ENCODE data around the gene GJB6.

Gene GJB6

GRCh38 chr13:20188667-20189553 is 43.2 kb downstream of the GJB6 start:
- DNase-seq (ENCODE audit: low read depth in 4 of 4, low spot score in 1 of 4) = no peak

GRCh38 chr13:20186771-20187170 is 45.3 kb downstream of the GJB6 start:
- no peak for DNase-seq (ENCODE audit: low read depth in 4 of 4, low spot score in 1 of 4)

- DNase-seq (ENCODE audit: low read depth in 4 of 4, low spot score in 1 of 4) = no peak
Measured at GRCh38 chr13:20185366-20186056, 46.6 kb downstream of the GJB6 start.

GRCh38 chr13:20182231-20182846 is 49.8 kb downstream of the GJB6 start:
- no peak for DNase-seq (ENCODE audit: low read depth in 4 of 4, low spot score in 1 of 4)

- DNase-seq (ENCODE audit: low read depth in 4 of 4, low spot score in 1 of 4) = no peak
Measured at GRCh38 chr13:20181188-20181587, 50.9 kb downstream of the GJB6 start.

- no peak for DNase-seq (ENCODE audit: low read depth in 4 of 4, low spot score in 1 of 4)
Measured at GRCh38 chr13:20178156-20178555, 54.0 kb downstream of the GJB6 start.

- no peak for DNase-seq (ENCODE audit: low read depth in 4 of 4, low spot score in 1 of 4)
Measured at GRCh38 chr13:20177049-20177831, 54.9 kb downstream of the GJB6 start.

- DNase-seq (ENCODE audit: low read depth in 4 of 4, low spot score in 1 of 4) = no peak
Measured at GRCh38 chr13:20175907-20176652, 56.0 kb downstream of the GJB6 start.

GRCh38 chr13:20175406-20175794 is 56.7 kb downstream of the GJB6 start:
- DNase-seq (ENCODE audit: low read depth in 4 of 4, low spot score in 1 of 4) = no peak

- DNase-seq (ENCODE audit: low read depth in 4 of 4, low spot score in 1 of 4) = peak in 3 of 4 experiments; percentile 35 to 71 (median 60)
Measured at GRCh38 chr13:20174656-20175405, 57.3 kb downstream of the GJB6 start.

GRCh38 chr13:20173116-20173746 is 58.9 kb downstream of the GJB6 start:
- no peak for DNase-seq (ENCODE audit: low read depth in 4 of 4, low spot score in 1 of 4)
